ENCODE data around the gene ZNF729. TPM values are rescaled to one million over a fixed set of nuclear protein-coding genes. Genes with fewer than 3 reads are reported as not detected.

The ZNF729 gene
- not detected for total RNA-seq (2021; ENCODE audit: unreplicated experiment)
- polyA plus RNA-seq (2012; ENCODE audit: insufficient read length), result not detected
- not detected for Bru-seq, nascent RNA
- not detected for BruChase-seq, experiment 1, labeled RNA remaining after a 2-hour chase
- BruChase-seq, experiment 2, labeled RNA remaining after a 6-hour chase, result not detected
- long read RNA-seq, result 0 reads

- intact Hi-C loops (cut with micrococcal nuclease; ENCODE audit: unreplicated experiment), result no loop called here
- DNase-seq (ENCODE audit: low read depth, low spot score) (no peak), ATAC-seq (no peak)
- Histone ChIP-seq H3K9me3 (ENCODE audit: control insufficient read depth, insufficient read depth, low read depth, low read length) (no peaks in the 10 kb centered on the region), H3K36me3 (ENCODE audit: control insufficient read depth, insufficient read depth, low read length) (no peaks in the 10 kb centered on the region), H3K27me3 (ENCODE audit: control insufficient read depth, insufficient read depth, low read length) (no peaks in the 10 kb centered on the region), H3K4me1 (ENCODE audit: control insufficient read depth, insufficient read depth, low read length) (no peaks in the 10 kb centered on the region), H3K4me3 (ENCODE audit: low read depth in 2 of 2, low read length in 2 of 2) (no peak within 1 kb of the TSS), H3K27ac (ENCODE audit: low read length) (no peak within 1 kb of the TSS)
- in situ Hi-C loops (cut with HindIII; ENCODE audit: low pct_unique_long_range_greater_than_20kb, low sequenced_read_pairs), result no loop called here
- POLR2A ChIA-PET, result no interaction called here
- CTCF ChIA-PET, result interaction anchor here (0.6 kb wide), 1 partner anchor 397 kb away, joined by 3 read pairs; no protein-coding TSS in a partner anchor
- no TSS peak for BruUV-seq (replicated peaks)
- TF ChIP-seq SIN3A (IDR thresholded peaks at IDR 0.05; ENCODE audit: borderline replicate concordance, insufficient read depth, low read depth, low read length), result no peak
Measured at GRCh38 chr19:22286151-22286810, at the start of gene ZNF729. TSS of gene ZNF729 (plus strand) at chr19:22286441. CDS start at chr19:22286526, 85 bp downstream.

GRCh38 chr19:22256856-22257255 is 29.4 kb upstream of the ZNF729 start:
- ATAC-seq (no peak), DNase-seq (ENCODE audit: low read depth, low spot score) (no peak)
- H3K27ac ChIP-seq (ENCODE audit: low read length), result no peak overlapping the region
- no peaks in the 10 kb centered on the region for H3K27me3 ChIP-seq (ENCODE audit: control insufficient read depth, insufficient read depth, low read length)
- in situ Hi-C loops (cut with HindIII; ENCODE audit: low pct_unique_long_range_greater_than_20kb, low sequenced_read_pairs), result no loop called here
- H3K4me1 ChIP-seq (ENCODE audit: control insufficient read depth, insufficient read depth, low read length), result no peaks in the 10 kb centered on the region
- ChIA-PET CTCF (no interaction called here), POLR2A (no interaction called here)
- BruUV-seq (replicated peaks), result no TSS peak
- TF ChIP-seq TCF7L2 (IDR thresholded peaks at IDR 0.05; ENCODE audit: low read depth, low read length) (no peak), CTCF (IDR thresholded peaks at IDR 0.05) (no peak), POLR2AphosphoS5 (IDR thresholded peaks at IDR 0.05; ENCODE audit: low read depth, low read length) (no peak), SIN3A (IDR thresholded peaks at IDR 0.05; ENCODE audit: borderline replicate concordance, insufficient read depth, low read depth, low read length) (no peak)
- TF ChIP-seq, protein P1, sequence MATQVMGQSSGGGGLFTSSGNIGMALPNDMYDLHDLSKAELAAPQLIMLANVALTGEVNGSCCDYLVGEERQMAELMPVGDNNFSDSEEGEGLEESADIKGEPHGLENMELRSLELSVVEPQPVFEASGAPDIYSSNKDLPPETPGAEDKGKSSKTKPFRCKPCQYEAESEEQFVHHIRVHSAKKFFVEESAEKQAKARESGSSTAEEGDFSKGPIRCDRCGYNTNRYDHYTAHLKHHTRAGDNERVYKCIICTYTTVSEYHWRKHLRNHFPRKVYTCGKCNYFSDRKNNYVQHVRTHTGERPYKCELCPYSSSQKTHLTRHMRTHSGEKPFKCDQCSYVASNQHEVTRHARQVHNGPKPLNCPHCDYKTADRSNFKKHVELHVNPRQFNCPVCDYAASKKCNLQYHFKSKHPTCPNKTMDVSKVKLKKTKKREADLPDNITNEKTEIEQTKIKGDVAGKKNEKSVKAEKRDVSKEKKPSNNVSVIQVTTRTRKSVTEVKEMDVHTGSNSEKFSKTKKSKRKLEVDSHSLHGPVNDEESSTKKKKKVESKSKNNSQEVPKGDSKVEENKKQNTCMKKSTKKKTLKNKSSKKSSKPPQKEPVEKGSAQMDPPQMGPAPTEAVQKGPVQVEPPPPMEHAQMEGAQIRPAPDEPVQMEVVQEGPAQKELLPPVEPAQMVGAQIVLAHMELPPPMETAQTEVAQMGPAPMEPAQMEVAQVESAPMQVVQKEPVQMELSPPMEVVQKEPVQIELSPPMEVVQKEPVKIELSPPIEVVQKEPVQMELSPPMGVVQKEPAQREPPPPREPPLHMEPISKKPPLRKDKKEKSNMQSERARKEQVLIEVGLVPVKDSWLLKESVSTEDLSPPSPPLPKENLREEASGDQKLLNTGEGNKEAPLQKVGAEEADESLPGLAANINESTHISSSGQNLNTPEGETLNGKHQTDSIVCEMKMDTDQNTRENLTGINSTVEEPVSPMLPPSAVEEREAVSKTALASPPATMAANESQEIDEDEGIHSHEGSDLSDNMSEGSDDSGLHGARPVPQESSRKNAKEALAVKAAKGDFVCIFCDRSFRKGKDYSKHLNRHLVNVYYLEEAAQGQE (IDR thresholded peaks at IDR 0.05; ENCODE audit: insufficient read depth in 1 of 2, low read depth in 2 of 2, low read length in 1 of 2), result no peak
- H3K9me3 ChIP-seq (ENCODE audit: control insufficient read depth, insufficient read depth, low read depth, low read length), result no peaks in the 10 kb centered on the region
- intact Hi-C loops (cut with micrococcal nuclease; ENCODE audit: unreplicated experiment), result no loop called here
- H3K4me3 ChIP-seq (ENCODE audit: low read depth in 2 of 2, low read length in 2 of 2), result no peak overlapping the region
- no peaks in the 10 kb centered on the region for H3K36me3 ChIP-seq (ENCODE audit: control insufficient read depth, insufficient read depth, low read length)

- no peak for TF ChIP-seq SIN3A (IDR thresholded peaks at IDR 0.05; ENCODE audit: borderline replicate concordance, insufficient read depth, low read depth, low read length)
- TF ChIP-seq CTCF (IDR thresholded peaks at IDR 0.05), result no peak
- no peak for TF ChIP-seq TCF7L2 (IDR thresholded peaks at IDR 0.05; ENCODE audit: low read depth, low read length)
- no peak for TF ChIP-seq POLR2AphosphoS5 (IDR thresholded peaks at IDR 0.05; ENCODE audit: low read depth, low read length)
- TF ChIP-seq, protein P1 (IDR thresholded peaks at IDR 0.05; ENCODE audit: insufficient read depth in 1 of 2, low read depth in 2 of 2, low read length in 1 of 2), result no peak
- DNase-seq (ENCODE audit: low read depth, low spot score), result no peak
- no peak overlapping the region for H3K27ac ChIP-seq (ENCODE audit: low read length)
- no peaks in the 10 kb centered on the region for H3K9me3 ChIP-seq (ENCODE audit: control insufficient read depth, insufficient read depth, low read depth, low read length)
- no peak for ATAC-seq
- no peak overlapping the region for H3K4me3 ChIP-seq (ENCODE audit: low read depth in 2 of 2, low read length in 2 of 2)
- no peaks in the 10 kb centered on the region for H3K36me3 ChIP-seq (ENCODE audit: control insufficient read depth, insufficient read depth, low read length)
- intact Hi-C loops (cut with micrococcal nuclease; ENCODE audit: unreplicated experiment), result no loop called here
- CTCF ChIA-PET, result no interaction called here
- POLR2A ChIA-PET, result no interaction called here
- H3K4me1 ChIP-seq (ENCODE audit: control insufficient read depth, insufficient read depth, low read length), result no peaks in the 10 kb centered on the region
- BruUV-seq (replicated peaks), result no TSS peak
- no peaks in the 10 kb centered on the region for H3K27me3 ChIP-seq (ENCODE audit: control insufficient read depth, insufficient read depth, low read length)
- in situ Hi-C loops (cut with HindIII; ENCODE audit: low pct_unique_long_range_greater_than_20kb, low sequenced_read_pairs), result no loop called here
Measured at GRCh38 chr19:22257381-22257780, 28.9 kb upstream of the ZNF729 start.

Measured in Panc1 (cell line).